NK-92 (cell line): ENCODE data around the gene TXK.
"Not testable (repeated sequence)": the region's sequence is repeated elsewhere in the genome, so short reads cannot be mapped to it uniquely, and the experiment has no call there.

Source experiments
- DNase-seq: peaks from one replicate; lab custom pipeline; 2025; ENCODE audit not compliant: unreplicated experiment; lab: John Stamatoyannopoulos, UW

TXK gene

GRCh38 chr4:48134081-48134480 lies at the start of gene TXK:
Gene TXK, minus strand, starts transcription at chr4:48134250. Its CDS starts 80 bp downstream, at chr4:48134170.
- no peak for DNase-seq

- no peak for DNase-seq
Measured at GRCh38 chr4:48180234-48180633, 46.2 kb upstream of the TXK start.

DNA sequence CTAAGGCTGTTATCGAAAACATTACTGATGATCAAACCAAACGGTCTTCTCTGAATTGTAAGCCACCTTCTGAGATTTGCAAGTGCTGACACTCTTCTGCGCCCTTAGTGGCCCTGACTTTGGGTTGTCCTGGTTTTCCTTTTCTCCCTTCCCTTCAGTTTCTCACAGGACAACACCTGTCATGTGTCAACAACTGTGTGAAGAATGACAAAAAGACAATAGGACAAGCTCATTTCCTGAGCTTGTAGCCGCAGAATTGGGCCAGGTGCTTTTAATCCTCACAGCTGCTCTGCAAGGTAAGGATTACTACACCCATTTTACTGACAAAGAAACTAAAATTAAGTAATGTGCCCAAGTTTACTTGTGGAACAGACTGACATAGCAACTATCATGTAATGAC lies 44.9 kb upstream of the TXK start:
- DNase-seq = no peak

DNA sequence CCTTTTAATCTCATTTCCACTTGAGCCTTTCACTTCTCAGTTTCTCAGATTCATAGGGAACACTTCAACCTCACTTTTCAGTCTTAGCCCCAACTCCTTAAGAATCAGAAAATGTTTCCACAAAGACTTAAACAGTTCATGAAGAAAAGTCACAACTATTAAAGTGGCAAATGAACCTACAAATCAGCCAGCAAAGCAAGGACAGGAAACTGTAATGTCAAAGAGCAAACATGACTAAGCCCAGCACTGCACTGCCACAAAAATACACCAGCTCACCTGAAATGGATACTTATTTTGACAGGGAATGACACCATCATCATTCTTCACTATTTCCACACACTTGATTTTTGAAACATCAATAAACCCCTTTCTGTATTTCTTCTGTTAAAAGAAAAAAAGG lies 41.8 kb upstream of the TXK start:
- no peak for DNase-seq

- DNase-seq = no peak
Measured at GRCh38 chr4:48175328-48175727, 41.3 kb upstream of the TXK start.

GRCh38 chr4:48173056-48173991 lies 39.3 kb upstream of the TXK start:
- no peak for DNase-seq

- DNase-seq = no peak
Measured at GRCh38 chr4:48172651-48173050, 38.6 kb upstream of the TXK start.

DNA sequence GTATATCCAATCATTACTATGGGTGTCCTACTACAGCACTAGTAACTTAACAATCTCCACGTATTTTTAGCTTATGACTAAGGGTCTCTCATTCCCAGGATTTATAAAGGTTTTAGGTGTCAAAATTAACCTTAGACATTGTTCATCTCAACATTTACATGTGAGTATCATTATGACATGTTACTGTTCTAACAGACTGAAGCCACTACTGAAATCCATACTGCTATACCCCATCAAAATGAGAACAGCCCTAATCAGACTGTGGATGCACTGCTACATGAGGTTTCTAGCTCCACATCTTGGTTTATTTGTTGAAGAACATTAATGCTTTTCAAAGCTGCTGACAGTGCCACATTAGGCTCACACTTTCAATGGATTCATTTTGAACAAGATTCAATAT lies 35.6 kb upstream of the TXK start:
- no peak for DNase-seq

- no peak for DNase-seq
Measured at GRCh38 chr4:48167538-48168263, 33.7 kb upstream of the TXK start.

GRCh38 chr4:48164561-48164960 lies 30.5 kb upstream of the TXK start:
- DNase-seq = not testable (repeated sequence)

DNA sequence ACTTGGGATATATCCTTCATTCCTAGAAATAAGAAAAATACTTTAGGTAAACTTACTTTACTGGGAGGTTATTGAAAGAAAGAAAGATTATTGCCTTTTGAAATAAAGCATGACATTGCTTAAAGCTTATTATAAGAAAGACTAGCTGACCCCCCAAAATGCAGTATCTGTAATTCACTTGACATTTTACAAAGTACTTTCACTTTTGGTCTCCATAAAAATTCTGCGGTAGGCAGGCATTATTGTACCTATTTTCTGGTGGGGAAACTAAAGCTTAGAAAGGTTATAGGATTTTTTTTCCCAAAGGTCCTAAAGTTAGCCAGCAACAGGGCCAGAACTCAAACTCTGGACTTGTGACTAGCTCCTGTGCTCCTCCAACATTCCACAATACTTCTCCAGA lies 29.7 kb upstream of the TXK start:
- DNase-seq = no peak

- DNase-seq = no peak
Measured at GRCh38 chr4:48162162-48162561, 28.1 kb upstream of the TXK start.

DNA sequence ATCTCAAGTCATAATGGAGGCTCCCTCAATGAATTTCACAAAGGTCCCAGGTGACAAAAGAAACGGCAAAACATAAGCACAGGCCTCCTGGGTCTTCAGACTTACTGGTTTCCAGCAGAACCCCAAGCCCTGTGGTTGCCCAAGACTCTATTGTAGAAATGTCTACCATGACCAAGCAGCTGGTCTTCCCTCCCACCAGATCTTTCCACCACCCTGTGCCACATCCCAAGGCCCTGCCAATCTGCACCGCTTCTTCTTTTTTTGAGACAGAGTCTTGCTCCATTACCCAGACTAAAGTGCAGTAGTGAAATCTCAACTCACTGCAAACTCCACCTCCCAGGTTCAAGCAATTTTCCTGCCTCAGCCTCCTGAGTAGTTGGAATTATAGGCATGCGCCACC lies 23.2 kb upstream of the TXK start:
- no peak for DNase-seq

DNA sequence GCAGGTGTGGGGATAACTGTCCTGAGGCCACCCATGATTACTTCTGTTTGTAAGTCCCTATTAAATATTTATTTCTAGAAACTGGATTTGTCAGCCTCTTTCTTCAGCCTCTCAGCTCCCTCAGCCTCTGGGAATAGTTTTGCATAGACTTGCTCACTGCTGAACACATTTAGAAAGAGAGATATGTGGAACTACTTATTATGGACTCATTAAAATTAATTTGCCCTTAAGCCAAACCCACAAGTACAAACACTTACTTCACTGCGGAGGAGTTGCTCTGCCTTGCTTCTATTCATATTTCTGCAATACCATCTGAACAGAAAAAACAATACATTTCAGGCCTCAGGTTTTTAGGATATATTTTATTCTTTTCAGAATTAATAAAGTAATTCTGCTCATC lies 22.4 kb upstream of the TXK start:
- DNase-seq = no peak

- no peak for DNase-seq
Measured at GRCh38 chr4:48153791-48154550, 19.9 kb upstream of the TXK start.

DNA sequence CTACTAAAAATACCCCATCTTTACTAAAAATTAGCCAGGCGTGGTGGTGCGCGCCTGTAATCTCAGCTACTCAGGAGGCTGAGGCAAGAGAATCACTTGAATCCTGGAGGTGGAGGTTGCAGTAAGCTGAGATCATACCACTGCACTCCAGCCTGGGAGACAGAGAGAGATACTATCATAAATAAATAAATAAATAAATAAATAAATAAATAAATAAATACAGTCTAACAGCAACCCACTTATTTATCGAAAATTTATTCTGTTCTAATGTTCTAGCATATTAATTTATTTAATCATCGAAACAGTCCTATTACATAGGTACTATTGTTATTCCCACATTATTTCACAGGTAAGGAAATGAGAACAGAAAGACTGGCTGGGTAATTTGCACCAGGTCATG lies 18.2 kb upstream of the TXK start:
- DNase-seq = no peak

- no peak for DNase-seq
Measured at GRCh38 chr4:48149827-48150370, 15.8 kb upstream of the TXK start.

DNA sequence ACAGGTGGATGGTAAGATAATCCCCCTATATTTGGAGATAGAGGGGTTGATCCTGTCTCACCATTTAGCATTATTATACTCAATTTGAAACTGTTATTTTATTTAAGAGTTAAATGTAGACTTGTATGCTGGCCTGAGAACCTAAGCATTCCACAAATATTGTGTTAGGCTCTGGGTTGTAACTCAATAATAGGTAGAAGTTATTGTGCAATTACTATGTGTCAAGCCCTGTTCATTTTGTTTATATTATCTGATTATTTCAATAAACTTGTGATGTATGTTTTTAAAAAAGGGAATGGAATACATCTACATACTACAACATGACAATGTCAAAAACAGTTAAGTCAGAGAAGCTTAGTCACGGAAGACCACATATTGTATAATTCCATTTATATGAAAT lies 13.6 kb upstream of the TXK start:
- DNase-seq = no peak

DNA sequence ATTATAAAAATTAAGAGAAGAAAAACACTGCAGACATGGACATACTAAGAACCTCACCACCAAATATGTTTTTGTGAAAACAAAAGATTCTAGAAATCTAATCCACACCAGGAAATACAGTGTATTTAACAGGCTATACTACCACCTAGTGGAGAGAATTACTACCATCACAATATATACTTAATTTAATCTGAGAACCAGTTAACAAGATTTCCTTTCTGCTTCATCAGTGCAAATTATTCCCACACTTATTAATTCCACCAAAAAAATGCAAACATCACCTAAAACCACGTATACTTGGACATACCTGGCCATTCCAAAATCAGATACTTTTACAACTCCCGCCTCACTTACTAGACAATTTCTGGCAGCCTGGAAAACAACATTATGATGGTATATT lies 7.0 kb upstream of the TXK start:
- DNase-seq = no peak

DNA sequence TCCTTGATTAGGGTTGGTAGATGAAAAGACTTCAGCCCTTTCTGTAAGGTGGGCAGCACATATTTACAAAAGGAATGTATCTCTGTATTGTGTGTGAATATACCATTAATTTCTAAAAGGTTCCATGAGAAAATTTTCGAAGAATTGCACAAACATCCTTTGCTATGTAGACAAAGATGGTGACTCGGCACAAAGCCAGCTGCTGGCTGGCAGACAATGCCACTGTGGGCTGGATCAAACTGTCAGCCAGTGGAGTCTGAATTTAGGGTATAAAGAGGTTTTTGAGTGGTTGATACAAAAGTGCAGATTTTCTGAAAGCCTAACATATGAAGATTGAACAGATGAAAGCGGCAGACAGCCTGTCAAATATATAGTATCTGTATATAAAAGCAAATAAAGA lies 5.6 kb upstream of the TXK start:
- no peak for DNase-seq

GRCh38 chr4:48138936-48139335 lies 4.9 kb upstream of the TXK start:
- no peak for DNase-seq
